ENCODE measurements around the gene CHMP1A. TPM values are rescaled to one million over a fixed set of nuclear protein-coding genes. Genes with fewer than 3 reads are reported as not detected.

The CHMP1A gene
- total RNA-seq, 1 experiment from 2014 or later = 159 TPM

DNA sequence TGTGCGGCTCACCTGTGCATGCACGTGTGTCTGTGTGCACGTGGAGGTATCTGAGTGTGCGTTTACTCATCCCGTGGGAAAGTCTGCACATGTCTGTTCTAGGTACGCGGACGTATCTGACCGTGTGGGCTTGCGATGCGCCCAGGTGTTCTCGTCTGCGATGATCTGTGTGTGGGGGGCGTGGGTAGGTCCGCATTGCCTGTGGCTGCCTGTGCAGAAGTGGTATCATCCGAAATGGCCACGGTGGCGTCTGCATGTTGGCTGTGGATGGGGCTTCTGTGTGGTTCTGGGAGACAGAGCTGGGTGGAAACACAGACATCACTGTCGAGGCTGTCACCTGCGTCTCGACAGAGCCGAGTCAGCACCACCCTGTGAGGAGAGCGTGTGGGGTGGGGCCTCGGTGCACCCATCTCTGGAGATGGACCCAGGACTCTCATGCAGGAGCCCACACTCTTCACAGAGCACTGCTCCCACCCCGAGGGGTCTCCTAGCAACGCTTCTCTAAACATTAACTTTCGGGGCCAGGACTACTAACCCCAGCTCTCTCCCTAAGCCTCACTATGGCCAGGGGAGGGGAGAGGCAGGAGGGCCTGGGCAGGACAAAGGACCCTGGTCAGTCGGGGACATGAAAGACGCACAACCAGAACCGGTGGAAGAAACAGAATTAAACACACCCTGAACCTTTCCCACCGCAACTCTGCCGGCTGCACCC is 35.7 kb downstream of the CHMP1A start:
- peak overlapping the region; percentile 42 for H3K27ac Mint-ChIP-seq (ENCODE audit: unreplicated experiment)
- no peaks in the 10 kb centered on the region for H3K27me3 Mint-ChIP-seq (ENCODE audit: insufficient read depth, unreplicated experiment)
- intact Hi-C loops (cut with micrococcal nuclease; ENCODE audit: unreplicated experiment) = no loop called here
- H3K36me3 Mint-ChIP-seq (ENCODE audit: insufficient read depth, unreplicated experiment) = peaks cover 10% of the 10 kb centered on the region
- peaks cover 25% of the 10 kb centered on the region for H3K4me1 Mint-ChIP-seq (ENCODE audit: low read depth, unreplicated experiment)
- Histone ChIP-seq H3K9me3 (no peaks in the 10 kb centered on the region), H3K4me3 (ENCODE audit: low read depth, low read length) (no peak overlapping the region), H3K27me3 (replicated peaks; ENCODE audit: control insufficient read depth, insufficient read depth, low read length) (no peaks in the 10 kb centered on the region), H3K36me3 (ENCODE audit: control insufficient read depth, insufficient read depth, low read length) (no peaks in the 10 kb centered on the region), H3K4me1 (peaks cover 40% of the 10 kb centered on the region)
- no peaks in the 10 kb centered on the region for H3K9me3 Mint-ChIP-seq (ENCODE audit: unreplicated experiment)
- CTCF ChIA-PET = no interaction called here
- POLR2A ChIA-PET = interaction anchor here (0.6 kb wide), 1 partner anchor 10 kb away, joined by 3 read pairs; no protein-coding TSS in a partner anchor
- no TSS peak for BruUV-seq (replicated peaks)
- TF ChIP-seq, protein P1, sequence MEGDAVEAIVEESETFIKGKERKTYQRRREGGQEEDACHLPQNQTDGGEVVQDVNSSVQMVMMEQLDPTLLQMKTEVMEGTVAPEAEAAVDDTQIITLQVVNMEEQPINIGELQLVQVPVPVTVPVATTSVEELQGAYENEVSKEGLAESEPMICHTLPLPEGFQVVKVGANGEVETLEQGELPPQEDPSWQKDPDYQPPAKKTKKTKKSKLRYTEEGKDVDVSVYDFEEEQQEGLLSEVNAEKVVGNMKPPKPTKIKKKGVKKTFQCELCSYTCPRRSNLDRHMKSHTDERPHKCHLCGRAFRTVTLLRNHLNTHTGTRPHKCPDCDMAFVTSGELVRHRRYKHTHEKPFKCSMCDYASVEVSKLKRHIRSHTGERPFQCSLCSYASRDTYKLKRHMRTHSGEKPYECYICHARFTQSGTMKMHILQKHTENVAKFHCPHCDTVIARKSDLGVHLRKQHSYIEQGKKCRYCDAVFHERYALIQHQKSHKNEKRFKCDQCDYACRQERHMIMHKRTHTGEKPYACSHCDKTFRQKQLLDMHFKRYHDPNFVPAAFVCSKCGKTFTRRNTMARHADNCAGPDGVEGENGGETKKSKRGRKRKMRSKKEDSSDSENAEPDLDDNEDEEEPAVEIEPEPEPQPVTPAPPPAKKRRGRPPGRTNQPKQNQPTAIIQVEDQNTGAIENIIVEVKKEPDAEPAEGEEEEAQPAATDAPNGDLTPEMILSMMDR (IDR thresholded peaks at IDR 0.05; ENCODE audit: insufficient read depth in 1 of 2, low read depth in 1 of 2, low read length in 1 of 2, severe bottlenecking in 1 of 2, unreplicated experiment in 1 of 2) = no peak
- H3K4me3 Mint-ChIP-seq (ENCODE audit: unreplicated experiment) = no peak overlapping the region
- no peak for DNase-seq

DNA sequence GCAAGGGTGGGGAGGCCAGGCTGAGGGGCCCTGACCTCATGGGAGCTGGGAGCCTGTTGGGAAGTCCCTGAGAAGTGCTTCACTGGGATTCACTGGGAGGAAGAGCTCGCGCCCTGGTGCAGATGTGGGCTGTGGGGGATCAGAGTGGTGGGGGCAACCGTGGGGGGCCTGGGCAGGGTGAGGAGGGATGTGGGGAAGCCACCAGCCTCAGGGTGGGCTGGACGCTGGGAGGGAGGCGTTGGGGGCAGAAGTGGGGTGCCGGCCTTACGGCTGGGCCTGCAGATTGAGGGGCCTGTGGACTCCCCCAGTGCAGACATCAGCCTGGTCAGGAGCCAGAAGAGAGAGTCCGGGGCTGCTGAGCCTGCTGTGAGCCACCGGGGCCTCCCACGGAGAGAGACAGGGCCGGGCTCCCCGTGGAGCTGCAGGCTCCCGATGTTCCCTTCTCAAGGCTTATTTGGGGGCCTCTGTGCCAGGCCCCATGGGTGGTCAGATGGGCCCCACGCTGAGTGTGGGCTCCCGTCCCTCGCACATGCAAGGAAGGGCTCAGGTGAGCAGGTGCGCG is 36.3 kb downstream of the CHMP1A start:
- no peaks in the 10 kb centered on the region for H3K9me3 Mint-ChIP-seq (ENCODE audit: unreplicated experiment)
- H3K27ac Mint-ChIP-seq (ENCODE audit: unreplicated experiment) = no peak overlapping the region

DNA sequence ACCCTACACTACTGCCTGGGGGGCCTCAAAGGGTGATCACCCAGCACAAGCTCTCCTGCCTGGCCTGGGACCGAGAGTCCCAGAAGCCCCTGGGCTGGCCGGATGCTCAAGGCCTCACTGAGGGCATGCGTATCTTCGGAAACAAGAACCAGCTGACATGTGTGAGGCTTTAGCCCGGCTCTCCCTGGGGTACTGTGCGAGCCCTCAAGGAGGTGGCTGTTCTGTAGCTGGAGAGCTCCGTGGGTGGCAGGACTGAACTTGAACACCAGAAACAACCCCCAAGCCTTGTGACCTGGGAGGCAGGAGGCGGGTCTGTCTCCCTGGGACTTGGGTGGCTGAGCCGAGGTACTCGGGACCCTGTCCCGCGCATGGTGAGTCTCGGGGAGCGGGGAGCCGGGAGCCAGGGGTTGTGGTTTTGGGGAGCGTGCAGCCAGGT is 37.1 kb downstream of the CHMP1A start:
- no peaks in the 10 kb centered on the region for H3K27me3 Mint-ChIP-seq (ENCODE audit: insufficient read depth, unreplicated experiment)
- H3K4me1 ChIP-seq = peaks cover 30% of the 10 kb centered on the region

More for the DNA sequence above, 36.3 kb downstream of the CHMP1A start:
- H3K4me1 Mint-ChIP-seq (ENCODE audit: low read depth, unreplicated experiment) = peaks cover 31% of the 10 kb centered on the region
- ChIA-PET POLR2A (interaction anchor here (0.6 kb wide), 1 partner anchor 9 kb away, joined by 3 read pairs; no protein-coding TSS in a partner anchor), CTCF (no interaction called here)
- intact Hi-C loops (cut with micrococcal nuclease; ENCODE audit: unreplicated experiment) = no loop called here
- Histone ChIP-seq H3K4me1 (peaks cover 38% of the 10 kb centered on the region), H3K9me3 (no peaks in the 10 kb centered on the region), H3K27me3 (replicated peaks; ENCODE audit: control insufficient read depth, insufficient read depth, low read length) (no peaks in the 10 kb centered on the region), H3K4me3 (ENCODE audit: low read depth, low read length) (no peak overlapping the region), H3K36me3 (ENCODE audit: control insufficient read depth, insufficient read depth, low read length) (no peaks in the 10 kb centered on the region)
- no peak for DNase-seq
- peaks cover 10% of the 10 kb centered on the region for H3K36me3 Mint-ChIP-seq (ENCODE audit: insufficient read depth, unreplicated experiment)
- no TSS peak for BruUV-seq (replicated peaks)
- H3K4me3 Mint-ChIP-seq (ENCODE audit: unreplicated experiment) = no peak overlapping the region
- TF ChIP-seq, protein P1 (IDR thresholded peaks at IDR 0.05; ENCODE audit: insufficient read depth in 1 of 2, low read depth in 1 of 2, low read length in 1 of 2, severe bottlenecking in 1 of 2, unreplicated experiment in 1 of 2) = no peak
- H3K27me3 Mint-ChIP-seq (ENCODE audit: insufficient read depth, unreplicated experiment) = no peaks in the 10 kb centered on the region

More for the DNA sequence above, 37.1 kb downstream of the CHMP1A start:
- Mint-ChIP-seq H3K36me3 (ENCODE audit: insufficient read depth, unreplicated experiment) (peaks cover 10% of the 10 kb centered on the region), H3K27ac (ENCODE audit: unreplicated experiment) (no peak overlapping the region), H3K4me3 (ENCODE audit: unreplicated experiment) (no peak overlapping the region), H3K4me1 (ENCODE audit: low read depth, unreplicated experiment) (peaks cover 29% of the 10 kb centered on the region), H3K9me3 (ENCODE audit: unreplicated experiment) (no peaks in the 10 kb centered on the region)
- no peaks in the 10 kb centered on the region for H3K36me3 ChIP-seq (ENCODE audit: control insufficient read depth, insufficient read depth, low read length)
- no peak overlapping the region for H3K4me3 ChIP-seq (ENCODE audit: low read depth, low read length)
- BruUV-seq (replicated peaks) = no TSS peak
- DNase-seq = no peak
- intact Hi-C loops (cut with micrococcal nuclease; ENCODE audit: unreplicated experiment) = no loop called here
- POLR2A ChIA-PET = no interaction called here
- TF ChIP-seq, protein P1 (IDR thresholded peaks at IDR 0.05; ENCODE audit: insufficient read depth in 1 of 2, low read depth in 1 of 2, low read length in 1 of 2, severe bottlenecking in 1 of 2, unreplicated experiment in 1 of 2) = no peak
- no peaks in the 10 kb centered on the region for H3K27me3 ChIP-seq (replicated peaks; ENCODE audit: control insufficient read depth, insufficient read depth, low read length)
- CTCF ChIA-PET = no interaction called here
- no peaks in the 10 kb centered on the region for H3K9me3 ChIP-seq

All from Caco-2 (cell line).